Caco-2 (cell line): Measurements from ENCODE around the gene AADACL3. TPM values are rescaled to one million over a fixed set of nuclear protein-coding genes. Genes with fewer than 3 reads are reported as not detected.
"Not testable (repeated sequence)": the region's sequence is repeated elsewhere in the genome, so short reads cannot be mapped to it uniquely, and the experiment has no call there.

Source experiments
- BruUV-seq: library from RNA; stranded (reverse); fragments of 400-500 nt; replicated peaks from 2 replicates; lab custom pipeline; 2021; lab: Mats Ljungman, UMichigan
- CTCF ChIA-PET: fragments of 300-600 bp; sonication (Branson Sonifier 250); formaldehyde crosslinking; loops from one replicate; lab custom pipeline; 2022; ENCODE audit warnings: antibody characterized with exemption; lab: Charles Lee
- POLR2A ChIA-PET: fragments of 300-600 bp; sonication (Branson Sonifier 250); formaldehyde crosslinking; loops from one replicate; lab custom pipeline; 2022; ENCODE audit warnings: antibody characterized with exemption; lab: Charles Lee
- DNase-seq, 2 experiments: peaks; one replicate each; pipeline versions ENCODE4 v3.0.0 to v3.0.0-alpha.2; 2020 to 2022
- H3K27me3 ChIP-seq: replicated peaks from 2 replicates; pipeline ENCODE4 v1.6.0; 2011; ENCODE audit warnings: low read length; ENCODE audit not compliant: control insufficient read depth, insufficient read depth
- H3K36me3 ChIP-seq: 2 replicates; pipeline ENCODE4 v1.5.1; 2011; ENCODE audit warnings: low read length; ENCODE audit not compliant: control insufficient read depth, insufficient read depth
- H3K4me1 ChIP-seq: fragments of 250-450 bp; sonication (Bioruptor Pico); 2 replicates; pipeline ENCODE4 v1.5.1; 2020; ENCODE audit warnings: mild to moderate bottlenecking
- H3K4me3 ChIP-seq: 2 replicates; pipeline ENCODE4 v1.5.1; 2011; ENCODE audit warnings: low read depth, mild to moderate bottlenecking, control low read depth, low read length
- H3K9me3 ChIP-seq: fragments of 250-450 bp; sonication (Bioruptor Pico); 2 replicates; pipeline ENCODE4 v1.5.1; 2020; ENCODE audit warnings: mild to moderate bottlenecking, moderate library complexity
- H3K27ac Mint-ChIP-seq: one replicate; pipeline ENCODE4 v1.8.0; 2022; ENCODE audit warnings: mixed read lengths; ENCODE audit not compliant: unreplicated experiment
- H3K27me3 Mint-ChIP-seq: one replicate; pipeline ENCODE4 v1.8.0; 2022; ENCODE audit warnings: mixed read lengths; ENCODE audit not compliant: insufficient read depth, unreplicated experiment
- H3K36me3 Mint-ChIP-seq: one replicate; pipeline ENCODE4 v1.8.0; 2022; ENCODE audit warnings: mild to moderate bottlenecking, mixed read lengths; ENCODE audit not compliant: insufficient read depth, unreplicated experiment
- H3K4me1 Mint-ChIP-seq: one replicate; pipeline ENCODE4 v1.8.0; 2022; ENCODE audit warnings: low read depth, mixed read lengths; ENCODE audit not compliant: unreplicated experiment
- H3K4me3 Mint-ChIP-seq: one replicate; pipeline ENCODE4 v1.8.0; 2022; ENCODE audit warnings: mild to moderate bottlenecking, moderate library complexity, mixed read lengths; ENCODE audit not compliant: unreplicated experiment
- H3K9me3 Mint-ChIP-seq: one replicate; pipeline ENCODE4 v1.8.0; 2022; ENCODE audit warnings: mixed read lengths; ENCODE audit not compliant: unreplicated experiment
- intact Hi-C: fragments of 100-400 bp; cut with micrococcal nuclease; formaldehyde crosslinking; loops from one replicate; pipeline ENCODE4 v1.10.0; 2022; ENCODE audit not compliant: unreplicated experiment
- total RNA-seq: library from RNA; stranded (reverse); gene quantifications from 2 replicates; pipeline ENCODE4 v1.2.3, GENCODE V29; 2022
- TF ChIP-seq, protein P1 (sequence below), 2 experiments: fragments of 200-600 bp in 1 of 2; IDR thresholded peaks; 1 replicate in 1 of 2; 2 replicates in 1 of 2; pipeline versions ENCODE4 v1.5.1 to v1.8.0; 2011 to 2022; ENCODE audit warnings: antibody characterized with exemption in 1 of 2, control low read depth in 1 of 2, inconsistent platforms in 1 of 2, low read depth in 1 of 2, low read length in 1 of 2, mild to moderate bottlenecking in 1 of 2, moderate library complexity in 1 of 2; ENCODE audit not compliant: insufficient read depth in 1 of 2, severe bottlenecking in 1 of 2, unreplicated experiment in 1 of 2

The AADACL3 gene
- total RNA-seq, 1 experiment from 2014 or later, result not detected

DNA sequence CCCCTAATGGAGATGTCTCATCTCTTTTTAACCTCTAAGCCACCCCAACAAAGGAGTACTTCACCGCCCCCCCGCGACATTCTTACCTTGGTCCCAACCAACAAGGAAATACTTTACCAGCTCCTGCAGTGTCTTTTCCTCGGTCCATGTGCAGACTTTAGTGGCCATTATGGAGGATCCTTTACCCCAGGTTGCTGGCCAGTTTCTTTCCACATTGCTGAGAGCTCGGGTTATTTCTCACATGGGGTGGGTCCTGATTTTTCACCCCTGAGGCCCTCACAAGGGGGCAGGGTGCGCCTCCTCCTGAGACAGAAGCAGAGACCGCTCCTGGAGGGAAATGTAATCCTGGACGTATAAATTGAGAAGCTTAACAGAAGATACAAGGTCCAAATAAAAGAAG is 3.0 kb upstream of the AADACL3 start:
- POLR2A ChIA-PET, result no interaction called here
- Mint-ChIP-seq H3K9me3 (no peaks in the 10 kb centered on the region), H3K4me3 (no peak overlapping the region), H3K4me1 (peaks cover 10% of the 10 kb centered on the region), H3K36me3 (no peaks in the 10 kb centered on the region), H3K27ac (no peak overlapping the region), H3K27me3 (no peaks in the 10 kb centered on the region)
- CTCF ChIA-PET, result no interaction called here
- H3K9me3 ChIP-seq, result 0 out of 2 replicates have a peak, but pooled peaks cover 2% of the 10 kb centered on the region
- TF ChIP-seq, protein P1, sequence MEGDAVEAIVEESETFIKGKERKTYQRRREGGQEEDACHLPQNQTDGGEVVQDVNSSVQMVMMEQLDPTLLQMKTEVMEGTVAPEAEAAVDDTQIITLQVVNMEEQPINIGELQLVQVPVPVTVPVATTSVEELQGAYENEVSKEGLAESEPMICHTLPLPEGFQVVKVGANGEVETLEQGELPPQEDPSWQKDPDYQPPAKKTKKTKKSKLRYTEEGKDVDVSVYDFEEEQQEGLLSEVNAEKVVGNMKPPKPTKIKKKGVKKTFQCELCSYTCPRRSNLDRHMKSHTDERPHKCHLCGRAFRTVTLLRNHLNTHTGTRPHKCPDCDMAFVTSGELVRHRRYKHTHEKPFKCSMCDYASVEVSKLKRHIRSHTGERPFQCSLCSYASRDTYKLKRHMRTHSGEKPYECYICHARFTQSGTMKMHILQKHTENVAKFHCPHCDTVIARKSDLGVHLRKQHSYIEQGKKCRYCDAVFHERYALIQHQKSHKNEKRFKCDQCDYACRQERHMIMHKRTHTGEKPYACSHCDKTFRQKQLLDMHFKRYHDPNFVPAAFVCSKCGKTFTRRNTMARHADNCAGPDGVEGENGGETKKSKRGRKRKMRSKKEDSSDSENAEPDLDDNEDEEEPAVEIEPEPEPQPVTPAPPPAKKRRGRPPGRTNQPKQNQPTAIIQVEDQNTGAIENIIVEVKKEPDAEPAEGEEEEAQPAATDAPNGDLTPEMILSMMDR (IDR thresholded peaks at IDR 0.05; ENCODE audit: insufficient read depth in 1 of 2, low read depth in 1 of 2, low read length in 1 of 2, severe bottlenecking in 1 of 2, unreplicated experiment in 1 of 2), result no peak
- H3K36me3 ChIP-seq, result no peaks in the 10 kb centered on the region
- H3K4me3 ChIP-seq, result no peak overlapping the region
- H3K4me1 ChIP-seq, result peaks cover 15% of the 10 kb centered on the region
- intact Hi-C loops, result no loop called here
- no peaks in the 10 kb centered on the region for H3K27me3 ChIP-seq
- no peak for DNase-seq
- no TSS peak for BruUV-seq

DNA sequence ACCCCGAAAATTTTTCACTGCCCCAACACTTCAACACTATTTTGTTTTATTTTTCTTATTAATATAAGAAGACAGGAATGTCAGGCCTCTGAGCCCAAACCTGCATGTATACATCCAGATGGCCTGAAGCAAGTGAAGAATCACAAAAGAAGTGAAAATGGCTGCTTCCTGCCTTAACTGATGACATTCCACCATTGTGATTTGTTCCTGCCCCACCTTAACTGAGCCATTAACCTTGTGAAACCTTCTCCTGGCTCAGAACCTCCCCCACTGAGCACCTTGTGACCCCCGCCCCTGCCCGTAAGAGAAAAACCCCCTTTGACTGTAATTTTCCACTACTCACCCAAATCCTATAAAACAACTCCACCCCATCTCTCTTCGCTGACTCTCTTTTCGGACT is 2.3 kb upstream of the AADACL3 start:
- BruUV-seq, intact Hi-C loops: not testable (repeated sequence)

DNA sequence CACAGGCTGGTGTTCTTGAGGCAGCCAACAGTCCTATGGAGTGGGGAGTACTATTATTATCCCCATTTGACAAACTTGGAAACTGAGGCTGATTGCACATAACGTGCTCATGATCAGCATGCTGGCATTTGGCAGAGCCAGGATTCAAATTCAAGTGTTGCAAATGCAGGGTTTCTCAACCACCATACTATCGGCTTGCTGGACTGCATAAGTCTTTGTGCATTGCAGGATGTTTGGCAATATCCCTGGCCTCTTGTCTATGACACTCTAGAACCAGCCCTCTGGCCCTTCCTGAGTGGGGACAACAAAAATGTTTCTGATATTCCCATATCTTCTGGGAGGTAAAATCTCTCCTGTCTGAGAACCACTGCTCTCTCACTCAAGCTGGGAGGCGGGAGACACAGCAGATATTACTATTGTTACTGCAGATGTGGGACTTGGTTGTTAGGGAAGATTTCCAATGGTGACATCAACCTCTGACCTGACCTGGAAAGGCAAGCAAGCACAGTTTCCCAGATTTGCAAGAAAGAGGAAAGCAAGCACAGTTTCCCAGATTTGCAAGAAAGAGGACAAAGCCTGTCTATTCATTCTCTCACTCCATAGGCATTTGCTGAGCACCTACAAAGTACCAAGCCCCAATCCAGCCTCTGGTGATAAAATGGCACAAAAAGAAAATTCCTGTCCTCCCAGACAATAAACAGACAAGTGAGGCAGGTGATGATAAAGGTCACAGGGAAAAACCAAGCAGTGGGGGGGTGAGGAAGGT is 1.0 kb upstream of the AADACL3 start:
- intact Hi-C loops, result no loop called here
- DNase-seq, result no peak
- Mint-ChIP-seq H3K4me1 (peaks cover 10% of the 10 kb centered on the region), H3K27me3 (no peaks in the 10 kb centered on the region), H3K27ac (no peak overlapping the region), H3K9me3 (no peaks in the 10 kb centered on the region), H3K36me3 (no peaks in the 10 kb centered on the region), H3K4me3 (no peak overlapping the region)
- H3K4me3 ChIP-seq, result no peak overlapping the region
- ChIA-PET POLR2A (no interaction called here), CTCF (interaction anchor here (0.6 kb wide), 1 partner anchor 9 kb away, joined by 3 read pairs; no protein-coding TSS in a partner anchor)
- H3K4me1 ChIP-seq, result no peaks in the 10 kb centered on the region
- TF ChIP-seq, protein P1 (IDR thresholded peaks at IDR 0.05; ENCODE audit: insufficient read depth in 1 of 2, low read depth in 1 of 2, low read length in 1 of 2, severe bottlenecking in 1 of 2, unreplicated experiment in 1 of 2), result no peak
- no peaks in the 10 kb centered on the region for H3K27me3 ChIP-seq
- no peaks in the 10 kb centered on the region for H3K36me3 ChIP-seq
- no TSS peak for BruUV-seq
- no peaks in the 10 kb centered on the region for H3K9me3 ChIP-seq

More for the DNA sequence above, 2.3 kb upstream of the AADACL3 start:
- H3K9me3 Mint-ChIP-seq, CTCF ChIA-PET, H3K9me3 ChIP-seq, H3K4me3 Mint-ChIP-seq, H3K36me3 Mint-ChIP-seq, H3K27me3 Mint-ChIP-seq, H3K4me3 ChIP-seq, H3K36me3 ChIP-seq, POLR2A ChIA-PET, DNase-seq, H3K27ac Mint-ChIP-seq, H3K4me1 ChIP-seq, H3K27me3 ChIP-seq: not testable (repeated sequence)
- peaks cover 10% of the 10 kb centered on the region for H3K4me1 Mint-ChIP-seq
